ENCODE measurements around the gene AURKB.
"Not testable (repeated sequence)": the region's sequence is repeated elsewhere in the genome, so short reads cannot be mapped to it uniquely, and the experiment has no call there.

Gene AURKB

DNA sequence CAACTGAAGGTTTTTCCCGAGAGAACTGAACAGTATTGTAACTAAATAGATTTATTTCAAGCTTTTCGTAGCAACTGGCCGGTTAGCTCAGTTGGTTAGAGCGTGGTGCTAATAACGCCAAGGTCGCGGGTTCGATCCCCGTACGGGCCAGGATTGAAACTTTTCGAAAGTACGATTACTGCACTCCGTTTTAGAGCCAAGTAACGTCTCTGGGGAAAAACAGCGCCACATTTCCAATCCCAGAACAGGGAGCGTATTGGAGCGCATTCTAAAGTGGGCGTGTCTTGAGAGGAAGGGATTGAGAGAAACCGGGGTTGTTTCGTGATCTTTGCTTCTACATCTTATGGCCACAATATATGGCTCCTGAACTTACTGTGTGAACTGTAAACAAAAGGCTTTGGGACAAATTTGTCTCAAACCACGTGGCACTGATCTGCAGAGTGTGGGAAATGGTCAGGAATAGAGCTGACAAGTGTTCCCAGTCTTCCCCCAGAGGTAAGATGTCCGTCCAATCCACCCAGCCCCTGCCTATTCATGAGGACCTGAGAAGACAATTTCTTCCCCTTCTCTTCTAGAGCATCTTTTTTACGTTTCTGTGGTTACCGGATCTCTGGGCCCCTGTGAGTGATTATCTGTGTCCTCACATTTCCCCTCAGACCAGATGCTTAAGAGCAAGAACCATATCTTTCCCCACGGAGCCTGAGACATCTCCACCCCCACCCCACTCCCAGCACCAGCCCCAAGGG is 22.7 kb downstream of the AURKB start:
- peak; percentile 81 for DNase-seq

DNA sequence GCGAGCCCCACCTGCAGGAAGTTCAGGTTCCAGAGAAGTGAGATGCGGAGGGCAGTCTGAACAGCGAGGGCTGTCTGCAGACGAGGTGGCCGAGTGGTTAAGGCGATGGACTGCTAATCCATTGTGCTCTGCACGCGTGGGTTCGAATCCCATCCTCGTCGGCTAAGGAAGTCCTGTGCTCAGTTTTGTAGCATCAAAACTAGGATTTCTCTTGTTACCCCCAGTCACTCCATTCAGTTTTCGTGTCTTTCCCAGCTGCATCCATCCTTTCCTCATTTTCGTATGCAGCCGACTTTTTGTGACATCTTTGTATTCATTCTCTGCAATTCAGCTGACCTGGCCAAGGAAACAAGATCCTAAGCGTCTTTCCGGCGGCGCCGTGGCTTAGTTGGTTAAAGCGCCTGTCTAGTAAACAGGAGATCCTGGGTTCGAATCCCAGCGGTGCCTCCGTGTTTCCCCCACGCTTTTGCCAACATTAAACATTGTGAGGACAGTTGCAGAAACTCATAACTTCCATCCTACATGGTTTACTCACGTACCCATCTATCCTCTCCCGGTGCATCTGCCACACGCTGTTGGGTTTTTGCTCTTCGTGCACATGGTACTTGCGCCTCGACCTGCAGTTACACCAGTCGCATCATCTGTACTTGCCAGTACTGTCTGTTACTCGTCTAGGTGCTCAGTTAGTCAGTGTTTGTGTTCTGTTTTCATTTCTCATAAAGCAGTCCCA is 23.4 kb downstream of the AURKB start:
- DNase-seq, result peak; percentile 70

DNA sequence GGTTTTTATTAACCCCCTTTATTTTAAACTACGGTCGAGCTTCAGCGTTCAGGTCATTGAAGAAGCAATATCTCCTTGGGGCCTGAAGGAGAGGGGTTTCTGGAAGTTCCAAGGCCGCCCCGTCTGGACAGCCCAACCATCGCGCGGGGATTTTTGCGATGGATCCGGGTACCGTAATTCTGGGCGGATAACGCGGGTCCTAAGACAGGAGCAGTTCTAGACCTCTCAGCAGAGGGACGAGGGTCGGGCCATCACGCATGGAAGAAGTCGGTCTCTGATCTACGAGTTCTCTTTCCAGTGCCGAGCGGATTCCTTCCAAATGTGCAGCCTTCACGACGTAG is 24.0 kb downstream of the AURKB start:
- DNase-seq, result no peak

DNA sequence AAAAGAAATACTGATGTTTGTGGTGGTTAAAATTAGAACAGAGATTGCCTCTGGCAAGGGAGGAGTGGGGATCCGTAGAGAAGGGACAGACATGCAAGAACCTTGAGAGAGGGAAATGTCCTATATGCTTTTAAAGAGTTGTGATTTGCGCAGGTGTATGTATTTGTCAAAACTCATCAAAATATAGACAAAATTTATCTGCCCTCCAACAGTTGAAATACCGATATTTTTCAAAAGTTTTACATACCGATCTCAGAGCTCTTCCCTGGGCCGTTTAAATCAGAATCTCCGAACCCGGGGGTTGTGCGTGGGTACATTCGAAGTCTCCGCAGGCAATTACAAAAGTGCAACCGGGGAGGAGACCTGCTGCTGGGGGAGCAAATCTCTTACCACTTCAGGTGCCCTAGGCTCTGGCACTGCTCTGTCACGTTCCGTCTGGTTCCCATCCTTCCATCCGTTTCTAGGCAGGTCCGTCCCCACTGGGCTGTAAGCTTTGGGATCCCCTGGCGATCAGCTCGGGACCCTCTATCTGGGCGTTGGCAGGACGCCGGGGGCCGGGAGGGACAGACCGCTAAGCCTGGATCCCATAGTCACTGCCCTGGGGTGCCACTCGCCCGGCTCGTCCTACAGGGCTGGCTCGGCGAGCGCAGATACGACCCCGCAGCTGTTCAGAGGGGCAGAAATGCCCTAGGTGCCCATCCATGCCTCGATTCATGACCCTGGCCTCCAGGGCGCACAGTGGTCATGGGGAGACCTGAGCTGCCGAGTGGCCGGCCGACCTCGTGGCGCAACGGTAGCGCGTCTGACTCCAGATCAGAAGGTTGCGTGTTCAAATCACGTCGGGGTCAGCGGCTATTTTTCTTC is 24.6 kb downstream of the AURKB start:
- peak; percentile 89 for DNase-seq

DNA sequence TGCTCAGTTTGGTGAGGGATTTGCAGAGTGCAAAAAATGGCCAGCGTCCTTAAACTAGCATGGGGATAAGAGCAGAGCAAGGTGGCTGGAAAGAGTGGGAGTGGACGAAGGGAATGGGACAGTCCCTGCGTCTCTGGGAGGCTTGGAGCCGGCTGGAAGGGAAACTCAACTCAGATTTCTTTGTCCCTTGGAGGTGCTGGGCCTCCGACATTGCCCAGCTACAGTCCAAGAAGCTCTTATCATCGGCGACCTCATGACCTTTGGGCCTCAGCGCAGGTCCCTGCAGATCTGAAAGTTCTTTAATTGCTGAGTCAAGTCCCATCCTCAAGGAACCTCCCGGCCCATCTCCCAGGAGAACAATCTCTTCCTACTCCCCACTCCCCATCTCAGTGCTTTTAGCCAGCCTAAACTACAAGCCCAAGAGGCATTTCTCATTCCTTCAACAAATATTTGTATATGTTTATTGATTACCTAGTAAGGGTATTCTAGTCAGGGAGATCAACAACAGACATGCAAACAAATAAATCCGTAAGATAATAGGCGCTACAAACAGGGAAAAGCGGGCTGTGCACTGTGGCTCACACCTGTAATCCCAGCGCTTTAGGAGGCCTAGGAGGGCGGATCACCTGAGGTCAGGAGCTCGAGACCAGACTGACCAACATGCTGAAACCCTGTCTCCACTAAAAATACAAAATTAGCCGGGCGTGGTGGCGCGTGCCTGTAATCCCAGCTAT is 33.2 kb downstream of the AURKB start:
- DNase-seq, result no peak

DNA sequence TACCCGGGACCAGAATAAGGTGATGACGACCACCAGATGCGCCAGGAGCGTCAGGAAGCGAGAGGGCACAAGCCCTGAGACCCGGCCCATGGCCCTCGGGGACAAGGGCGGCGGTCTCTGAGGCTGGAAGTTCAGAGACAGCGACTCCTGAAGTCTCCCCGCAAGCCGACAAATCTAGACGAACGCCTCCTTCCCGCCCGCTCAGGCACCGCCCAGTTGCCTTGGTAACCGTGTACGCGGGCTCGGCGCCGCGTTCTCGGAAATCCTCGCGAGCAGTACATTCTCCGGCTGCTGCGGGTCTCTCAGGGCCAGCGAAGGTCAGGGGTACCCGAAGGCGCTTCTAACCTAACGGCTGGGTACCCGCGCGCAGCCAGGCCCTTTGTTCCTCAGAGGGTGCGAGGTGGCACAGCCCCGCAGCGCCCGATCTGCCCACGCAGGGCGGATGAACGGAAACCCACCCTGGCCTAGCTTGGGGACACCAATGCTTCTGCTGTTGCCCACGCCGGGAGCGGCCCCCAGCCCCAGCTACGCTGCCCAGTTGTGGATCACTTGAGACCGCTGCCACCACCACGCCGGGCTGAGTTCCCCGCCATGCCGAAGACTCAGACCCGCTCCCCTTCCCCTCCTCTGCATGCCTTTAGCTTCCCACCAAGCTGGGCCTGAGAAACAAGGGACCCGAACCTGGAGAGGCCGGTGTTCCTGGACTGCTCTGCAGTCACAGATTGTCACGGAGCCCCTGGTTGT is 34.0 kb downstream of the AURKB start, which contains the start of gene TMEM107:
TMEM107 (minus strand) TSS at position 184 of the 744 bp plus-strand sequence; CDS start at position 90, 94 bp downstream.
- DNase-seq, result peak; percentile 83

DNA sequence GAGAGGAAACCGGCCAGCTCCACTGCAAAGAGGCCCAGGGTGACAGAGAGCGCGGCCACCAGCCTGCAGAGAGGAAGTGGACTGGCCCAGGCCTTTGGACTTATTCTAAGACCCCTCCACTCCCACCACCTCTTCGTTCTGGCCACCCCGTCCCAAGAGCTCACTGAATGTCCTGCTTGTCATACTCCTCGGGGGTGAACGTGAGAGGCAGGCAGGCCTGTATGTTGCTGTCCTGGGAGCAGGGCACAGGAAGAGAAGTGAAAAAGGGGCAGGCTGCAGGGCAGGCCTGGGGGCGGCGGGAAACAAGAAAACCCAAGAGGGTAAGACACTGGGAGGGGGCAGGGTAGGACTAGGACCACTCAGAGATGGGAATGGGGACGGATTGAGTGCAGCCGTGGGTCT is 34.6 kb downstream of the AURKB start:
- DNase-seq, result no peak

DNA sequence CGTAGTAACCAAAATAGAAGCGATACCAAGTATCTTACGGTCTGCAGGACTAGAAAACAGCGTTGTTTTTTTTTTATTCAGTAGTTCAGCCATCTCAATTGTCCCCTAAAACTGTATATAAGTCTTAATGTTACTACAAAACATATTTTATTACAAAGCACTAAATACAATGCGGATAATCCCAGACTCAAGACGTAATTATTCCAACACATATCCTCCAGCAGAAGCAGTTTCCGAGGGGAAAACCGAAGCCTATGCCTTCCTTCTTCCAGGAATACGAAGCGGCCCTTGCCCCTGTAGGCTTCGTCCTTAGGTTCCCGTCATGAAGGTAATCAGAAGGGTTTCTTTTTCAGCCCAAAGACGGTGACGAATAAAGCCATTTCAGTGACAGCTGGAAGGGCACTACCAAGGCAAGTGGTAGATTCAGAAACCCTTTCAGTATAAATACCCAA is 36.5 kb downstream of the AURKB start:
- DNase-seq, result no peak

DNA sequence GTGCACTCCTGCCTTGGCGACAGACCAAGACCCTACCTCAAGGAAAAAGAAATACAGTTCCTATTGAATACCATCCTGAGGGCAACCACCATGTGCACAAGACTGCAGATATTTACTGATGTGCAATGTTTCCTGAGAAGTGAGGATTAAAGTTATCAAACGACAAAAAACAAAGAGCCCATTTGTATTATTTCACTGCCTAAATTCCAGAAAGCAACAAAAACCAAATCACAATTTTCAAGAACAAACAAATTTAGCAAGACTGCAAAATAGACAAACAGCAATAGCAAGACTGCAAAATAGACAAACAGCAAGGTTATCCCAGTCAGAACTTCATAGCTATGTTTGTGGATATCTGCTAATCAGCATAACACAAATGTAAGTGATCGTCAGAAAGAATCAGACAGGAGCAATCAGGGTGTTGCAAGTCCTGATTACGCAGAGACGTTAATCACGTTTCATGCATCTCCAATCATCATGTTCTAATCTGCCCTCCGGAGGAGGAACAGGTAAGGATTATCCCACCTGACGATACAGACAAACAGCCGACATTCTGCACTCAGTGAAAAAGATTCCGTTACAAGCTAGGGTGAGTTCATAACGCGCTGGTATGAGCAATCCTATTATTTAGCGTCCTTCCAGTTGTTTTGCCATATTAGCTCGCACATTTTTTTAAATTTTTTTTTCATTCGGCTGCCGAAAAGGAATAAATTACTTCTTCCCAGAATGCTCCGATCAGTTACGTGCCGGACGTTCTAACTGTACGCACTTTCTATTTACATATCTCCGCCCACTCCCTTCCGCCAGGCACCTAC is 37.1 kb downstream of the AURKB start:
- DNase-seq, result no peak

DNA sequence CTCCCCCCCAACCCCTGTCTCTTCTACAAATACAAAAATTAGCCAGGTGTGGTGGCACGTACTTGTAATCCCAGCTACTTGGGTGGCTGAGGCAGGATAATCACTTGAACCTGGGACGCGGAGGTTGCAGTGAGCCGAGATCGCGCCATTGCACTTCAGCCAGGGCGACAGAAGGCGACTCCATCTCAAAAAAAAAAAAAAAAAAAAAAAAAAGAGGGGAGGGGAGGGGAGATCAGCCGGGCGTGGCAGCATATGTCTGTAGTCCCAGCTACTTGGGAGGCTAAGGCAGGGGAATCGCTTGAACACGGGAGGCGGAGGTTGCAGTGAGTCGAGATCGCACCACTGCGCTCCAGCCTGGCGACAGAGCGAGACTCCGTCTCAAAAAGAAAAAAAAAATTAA is 40.2 kb downstream of the AURKB start:
- DNase-seq, result not testable (repeated sequence)

DNA sequence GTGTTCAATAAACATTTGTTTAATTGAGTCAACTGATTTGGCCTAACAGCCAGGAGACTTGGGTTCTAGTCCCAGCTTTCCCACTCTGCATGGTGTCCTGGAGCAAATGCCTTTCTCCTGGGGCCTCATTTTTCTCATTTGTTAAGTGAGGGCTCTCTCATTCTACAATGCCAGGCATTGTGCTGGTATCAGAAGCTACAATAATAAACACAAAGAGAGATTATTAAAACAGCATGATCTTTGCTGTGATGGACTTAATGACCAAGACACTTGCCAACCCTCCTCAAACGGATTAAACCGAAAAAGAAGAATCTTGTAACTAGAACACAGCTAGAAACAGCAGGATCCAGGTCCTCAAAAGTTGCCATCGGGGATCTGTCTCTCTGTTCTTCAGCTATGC is 42.8 kb downstream of the AURKB start:
- DNase-seq, result no peak

DNA sequence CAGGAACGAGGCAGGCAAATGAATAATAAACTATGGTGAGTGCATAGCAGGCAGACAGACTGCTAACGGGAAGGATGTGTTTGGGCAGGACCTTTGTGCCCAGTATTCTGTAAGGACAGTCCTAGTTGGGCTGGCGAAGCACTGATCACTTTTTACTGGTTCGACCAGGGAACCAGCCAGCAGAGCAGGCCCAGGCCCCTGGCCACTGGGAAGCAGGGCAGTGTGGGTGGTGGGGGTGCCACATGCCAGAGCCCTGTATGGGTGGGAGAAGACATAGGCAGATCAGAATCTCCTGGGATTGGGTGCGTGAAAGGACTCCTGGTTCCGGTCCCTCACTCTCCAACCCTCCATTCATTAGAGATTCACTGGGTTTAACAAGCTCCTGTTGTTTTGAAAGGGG is 43.6 kb downstream of the AURKB start:
- DNase-seq, result no peak

DNA sequence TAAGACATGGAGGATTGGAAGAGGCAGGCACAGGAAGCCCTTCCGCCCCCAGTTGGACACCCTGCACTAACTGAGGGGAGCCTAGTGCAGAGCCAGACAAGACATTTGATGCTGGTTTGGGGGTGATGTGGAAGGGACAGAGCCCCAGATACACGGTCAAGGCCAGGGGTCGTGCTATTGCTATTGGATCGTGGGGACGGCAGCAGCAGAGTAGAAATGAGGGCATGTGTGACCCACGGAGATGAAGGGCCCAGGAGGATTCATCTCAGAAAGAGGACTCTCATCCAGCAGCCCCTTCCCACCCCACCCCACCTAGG is 45.6 kb downstream of the AURKB start:
- no peak for DNase-seq

DNA sequence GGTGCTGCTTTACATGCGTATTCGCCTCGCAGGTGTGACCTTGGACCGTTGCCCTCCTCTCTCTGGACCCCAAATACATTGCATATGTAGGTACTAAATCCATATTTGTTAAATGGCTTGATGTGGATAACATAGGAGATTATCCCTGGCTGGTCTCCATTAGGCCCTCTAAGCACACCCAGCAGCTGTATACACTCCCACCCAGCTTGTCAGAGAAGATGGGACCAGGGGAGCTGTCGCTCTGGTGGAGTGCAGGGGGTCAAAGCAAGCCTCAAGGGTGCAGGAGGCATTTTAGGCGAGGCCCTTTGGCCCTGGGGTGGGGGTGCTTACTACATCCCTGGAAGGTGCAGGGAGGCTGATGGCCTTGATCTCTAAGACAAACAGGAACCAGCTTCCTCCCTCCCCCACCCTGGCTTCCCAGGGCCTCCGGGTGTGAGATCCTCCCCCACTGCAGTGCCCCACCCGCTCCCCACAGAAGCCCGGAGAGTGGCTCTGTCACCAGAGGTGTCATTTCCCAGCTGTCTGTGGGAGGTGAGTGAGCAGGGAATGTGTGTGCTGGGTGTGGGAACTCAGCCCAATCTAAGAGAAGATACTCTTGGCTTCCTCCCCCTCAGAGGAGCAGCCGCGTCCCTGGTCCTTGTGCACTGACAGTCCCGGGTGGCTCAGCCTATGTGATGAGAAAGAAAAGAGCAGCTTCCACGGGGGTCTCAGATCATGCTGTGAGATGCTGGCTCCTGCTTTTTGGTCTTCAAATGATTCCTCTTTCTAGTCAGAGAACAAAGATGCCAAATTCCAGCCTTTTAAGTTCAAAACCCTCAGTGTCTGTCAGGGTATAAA is 46.2 kb downstream of the AURKB start:
- DNase-seq, result peak; percentile 61

DNA sequence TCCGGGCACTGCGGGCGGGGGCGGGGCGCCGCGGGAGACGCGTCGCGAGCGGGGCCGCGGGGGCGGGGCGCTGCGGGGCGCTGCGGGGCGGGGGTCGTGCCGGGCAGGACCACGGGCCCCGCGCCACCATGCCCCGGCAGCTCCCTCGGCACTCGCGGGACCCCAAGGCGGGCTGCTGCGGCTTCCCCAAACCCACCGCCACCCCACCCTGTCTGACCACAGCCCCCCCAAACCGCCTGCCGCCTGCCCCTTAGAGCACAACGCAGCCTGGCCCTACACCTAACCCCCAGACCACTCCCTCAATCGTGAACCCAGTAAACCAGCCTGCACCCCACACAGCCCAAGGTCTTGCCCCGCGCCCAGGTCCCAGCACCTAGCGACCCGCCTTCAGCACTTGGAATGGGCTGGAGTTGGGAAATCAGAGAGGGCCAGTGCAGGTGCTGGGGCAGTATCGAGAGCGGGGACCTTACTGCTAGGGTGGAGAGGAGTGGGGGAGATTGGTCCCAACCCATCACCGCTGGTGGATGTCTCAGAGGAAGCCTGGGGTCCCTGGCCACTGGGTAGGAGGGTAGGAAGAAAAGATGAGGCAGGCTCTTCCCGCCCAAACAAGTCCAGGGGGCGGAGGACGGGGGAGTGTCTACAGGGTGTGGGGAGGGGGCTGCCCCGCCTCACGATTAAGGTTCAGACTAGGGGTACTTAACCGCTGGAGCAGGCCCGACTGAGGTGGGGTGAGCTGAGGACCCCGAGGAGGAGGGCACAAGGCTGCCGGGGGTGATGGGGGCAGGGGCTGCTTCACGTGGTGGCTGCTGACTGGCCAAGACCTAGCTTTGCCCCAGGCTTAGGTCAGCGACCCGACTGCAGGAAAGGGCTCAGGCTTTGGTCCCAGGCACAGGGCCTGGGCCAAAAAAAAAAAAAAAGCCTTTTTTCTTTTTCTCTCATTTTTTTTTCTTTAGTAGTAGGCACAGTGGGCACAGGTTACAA is 47.1 kb downstream of the AURKB start:
- DNase-seq, result no peak

DNA sequence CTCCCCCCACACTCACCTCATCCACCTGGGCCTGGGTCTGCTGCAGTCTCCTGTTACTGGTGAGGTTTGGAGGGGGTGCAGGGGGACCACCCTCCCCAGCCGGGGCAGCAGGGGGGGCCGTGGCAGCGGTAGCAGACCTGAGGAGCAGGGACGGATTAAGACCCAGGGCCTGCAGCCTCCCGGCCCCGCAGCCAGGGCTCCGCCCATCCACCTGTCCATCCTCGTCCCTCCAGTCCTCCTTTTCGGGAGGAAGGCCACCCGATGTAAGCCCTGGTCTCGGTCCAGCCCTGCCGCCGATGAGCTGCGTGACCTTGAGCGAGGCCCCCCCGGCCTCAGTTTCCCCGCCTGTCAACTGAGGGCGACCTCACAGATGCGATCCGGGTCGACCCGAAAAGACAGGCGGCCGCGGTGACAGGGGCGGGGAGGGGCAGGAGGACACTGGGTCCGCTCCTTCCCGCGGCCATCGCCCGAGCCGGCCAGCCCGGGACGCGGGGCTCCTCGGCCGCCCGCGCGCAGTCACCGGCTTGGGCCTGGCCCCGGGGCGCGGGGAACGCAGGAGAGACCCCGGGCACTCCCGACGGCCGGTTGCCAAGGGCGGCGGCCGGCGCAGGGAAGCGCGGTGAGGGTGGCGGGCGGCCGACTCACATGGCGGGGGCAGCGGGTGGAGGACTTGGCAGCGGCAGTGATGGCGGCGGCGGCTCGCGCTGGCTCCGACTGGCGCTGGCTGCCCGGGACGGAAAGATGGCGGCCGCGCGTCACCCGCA is 48.0 kb downstream of the AURKB start, which contains the start of gene VAMP2:
VAMP2 (minus strand) TSS at position 716 of the 764 bp plus-strand sequence; CDS start at position 647, 69 bp downstream.
- peak; percentile 82 for DNase-seq

DNA sequence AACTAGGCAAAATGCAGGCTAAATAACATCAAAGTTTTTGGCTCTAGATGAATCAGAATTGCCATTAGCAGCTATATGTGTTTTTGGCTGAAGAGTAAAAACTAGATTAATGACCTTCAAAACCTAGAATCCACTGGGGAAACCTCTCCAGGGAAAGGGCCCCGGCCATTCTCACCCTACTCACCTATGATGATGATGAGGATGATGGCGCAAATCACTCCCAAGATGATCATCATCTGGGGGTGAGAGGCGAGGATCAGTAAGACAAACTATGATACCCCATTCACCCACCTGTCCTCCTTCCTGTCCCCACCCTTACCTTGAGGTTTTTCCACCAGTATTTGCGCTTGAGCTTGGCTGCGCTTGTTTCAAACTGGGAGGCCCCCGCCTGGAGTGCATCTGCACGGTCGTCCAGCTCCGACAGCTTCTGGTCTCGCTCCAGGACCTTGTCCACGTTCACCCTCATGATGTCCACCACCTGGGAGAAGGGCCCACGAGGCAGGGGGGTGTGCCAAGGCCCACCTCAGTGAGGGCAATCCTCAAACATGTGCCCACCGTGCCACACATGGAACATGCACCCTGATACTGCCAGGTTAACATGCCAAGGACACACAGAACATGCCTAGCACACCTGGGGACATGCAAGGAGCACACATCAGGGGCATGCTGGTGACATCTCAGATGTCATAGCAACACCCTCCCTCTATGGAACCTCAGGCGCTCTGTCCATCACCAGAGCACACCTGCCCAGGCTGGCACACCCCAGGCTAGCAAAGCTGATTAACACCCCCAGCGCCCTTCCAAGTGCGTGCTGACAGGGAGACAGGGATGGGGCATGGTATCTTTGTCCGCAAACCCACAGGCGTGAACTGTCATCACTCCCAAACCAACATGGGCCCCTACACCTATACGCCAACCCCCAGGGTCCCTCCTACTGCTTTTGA is 48.8 kb downstream of the AURKB start:
- no peak for DNase-seq

All from T-helper 9 cell (primary cell).